Heart right ventricle (tissue), 16 donors: Measurements from ENCODE around the gene TOR2A. TPM values are rescaled to one million over a fixed set of nuclear protein-coding genes. Genes with fewer than 3 reads are reported as not detected.

ENCODE experiments used
- ATAC-seq, 8 donors: fragments of 200-7000 bp; cut with Tn5 transposase; one replicate each; pipeline ENCODE4 v1.9.1; 2020; ENCODE audit warnings: mild to moderate bottlenecking in 8 of 8, moderate library complexity in 8 of 8, moderate number of reproducible peaks in 1 of 8
- DNase-seq, 2 donors: peaks; one replicate each; pipeline ENCODE4 v3.0.0-alpha.2; 2020
- H3K27ac ChIP-seq, 10 donors: fragments of 200-600 bp; sonication (generic) in 2 of 10; one replicate each; pipeline versions ENCODE4 v1.5.0 to v1.8.0; 2020 to 2022; ENCODE audit warnings: mild to moderate bottlenecking in 3 of 10
- H3K27me3 ChIP-seq, 7 donors: fragments of 200-600 bp; one replicate each; pipeline ENCODE4 v1.8.0; 2021 to 2022; ENCODE audit warnings: mild to moderate bottlenecking in 2 of 7
- H3K36me3 ChIP-seq, 9 donors: fragments of 200-600 bp; sonication (generic) in 1 of 9; one replicate each; pipeline versions ENCODE4 v1.5.0 to v1.8.0; 2020 to 2022; ENCODE audit warnings: mild to moderate bottlenecking in 2 of 9
- H3K4me1 ChIP-seq, 9 donors: fragments of 200-600 bp; sonication (generic) in 1 of 9; one replicate each; pipeline versions ENCODE4 v1.5.0 to v1.8.0; 2020 to 2022; ENCODE audit warnings: mild to moderate bottlenecking in 4 of 9
- H3K4me3 ChIP-seq, 10 donors: fragments of 200-600 bp; sonication (generic) in 2 of 10; one replicate each; pipeline versions ENCODE4 v1.5.0 to v1.8.0; 2020 to 2022; ENCODE audit warnings: mild to moderate bottlenecking in 7 of 10, moderate library complexity in 2 of 10
- H3K9me3 ChIP-seq, 11 donors: fragments of 200-600 bp in 10 of 11; sonication (generic) in 2 of 11; one replicate each; pipeline versions ENCODE4 v1.5.0 to v1.8.0; 2013 to 2022; ENCODE audit warnings: mild to moderate bottlenecking in 2 of 11, control low read depth in 1 of 11, moderate library complexity in 1 of 11
- CTCF ChIP-seq, 9 donors: fragments of 200-600 bp; sonication (generic) in 2 of 9; IDR thresholded peaks; one replicate each; pipeline versions ENCODE4 v1.5.0 to v1.8.0; 2021 to 2022; ENCODE audit warnings: antibody characterized with exemption in 9 of 9, mild to moderate bottlenecking in 5 of 9, moderate library complexity in 1 of 9
- WGBS, 2 donors: extraction: QIAGEN DNeasy Blood & Tissue Kit; methylation state at CpG; one replicate each; pipeline ENCODE4 v1.1.7; 2013; ENCODE audit warnings: inconsistent platforms in 1 of 2; 5-methylcytosine and 5-hydroxymethylcytosine counted together
- intact Hi-C, 10 donors: fragments of 100-400 bp; cut with DNase I; formaldehyde crosslinking; loops; one replicate each; pipeline versions ENCODE4 v1.11.1 to v1.14.2; 2022
- polyA plus RNA-seq, 2 donors: library from polyadenylated mRNA; stranded (reverse); fragments of 200-250 nt; gene quantifications; one replicate each; pipeline ENCODE4 v1.2.3, GENCODE V29; 2013
- total RNA-seq, 10 donors: library from RNA; stranded (reverse); fragmentation: NEBNext Ultra II Directional in 3 of 10; extraction: Animal tissue kit (Norgen Biotek cat#: 25700) in 3 of 10; gene quantifications; one replicate each; pipeline versions ENCODE4 v1.2.1 to v1.2.4, GENCODE V29; 2021 to 2023
- donor health status: Arrhythmogenic right ventricular cardiomyopathy.
- donor health status: ischemic (EF 13 %, LVEDD 7.1; RV severe dilation, severe dysfunction).
- donor health status: healthy with polysubstance abuse.
- donor health status: DM: no; HTN: yes; CAD: no.
- donor health status: DM: no; HTN: no; CAD: no.
- donor health status: ischemic (EF 25% LVEDD 6.9; RV normal size, moderate dysfunction).
- donor health status: ischemic (EF 25% LVEDD 5.7; RV mildly dilated, moderate dysfunction).
- donor health status: healthy.
- donor health status: DM: yes; HTN: yes; CAD: no.
- donor health status: Ischemic cardiomyopathy.
- donor health status: ischemic (EF 35%, LVEDD 5.7; RV mildly dilated, moderate dysfunction).
- donor health status: nonischemic (EF 11% LVEDD 7.7; RV severe dilation, severe dysfunction).
- donor health status: DM: yes; HTN: yes; CAD: no.
- donor health status: PGD.
- donor health status: ischemic (EF 29% LVEDD 5.4; RV normal size, mild dysfunction).
- donor health status: nonischemic (EF 23%, LVEDD 6.1; RV moderate dilation, normal function).

TOR2A gene
- total and polyA plus RNA-seq, 12 donors = 1.5 to 7.6 (median 2.8) TPM

- H3K4me3 ChIP-seq = peak overlapping the region; percentile 42 to 75 (median 64)
- 34 to 43% methylated on average over 3 of the region's 3 CpGs for WGBS, 2 donors
- peaks cover 0 to 35% (median 0%) of the 10 kb centered on the region in 9 donors for H3K36me3 ChIP-seq
- intact Hi-C loops = no loop called here
- H3K27ac ChIP-seq = peak overlapping the region; percentile 71 to 97 (median 88)
- H3K27me3 ChIP-seq = no peaks in the 10 kb centered on the region
- no peak for TF ChIP-seq CTCF (IDR thresholded peaks at IDR 0.05)
- ATAC-seq (no peak), DNase-seq (no peak)
- H3K9me3 ChIP-seq = no peaks in the 10 kb centered on the region
- H3K4me1 ChIP-seq = peaks cover 4 to 69% (median 39%) of the 10 kb centered on the region in 9 donors
Measured at GRCh38 chr9:127770583-127770904, 35.5 kb upstream of the TOR2A start.

GRCh38 chr9:127769929-127770582 lies 35.0 kb upstream of the TOR2A start:
- peaks cover 0 to 40% (median 0%) of the 10 kb centered on the region in 9 donors for H3K36me3 ChIP-seq
- DNase-seq (no peak), ATAC-seq (peak in 5 of 8 donors; percentile 6 to 49 (median 12))
- intact Hi-C loops = no loop called here
- H3K27me3 ChIP-seq = no peaks in the 10 kb centered on the region
- H3K9me3 ChIP-seq = no peaks in the 10 kb centered on the region
- H3K27ac ChIP-seq = peak overlapping the region; percentile 71 to 97 (median 88)
- 46 to 60% methylated on average over 4 of the region's 4 CpGs for WGBS, 2 donors
- peak overlapping the region; percentile 42 to 75 (median 64) for H3K4me3 ChIP-seq
- peaks cover 4 to 73% (median 44%) of the 10 kb centered on the region in 9 donors for H3K4me1 ChIP-seq
- TF ChIP-seq CTCF (IDR thresholded peaks at IDR 0.05) = peak in 4 of 9 donors; percentile 19 to 37 (median 26)

- Histone ChIP-seq H3K4me3 (peak overlapping the region in 9 of 10 donors; percentile 52 to 75 (median 65)), H3K4me1 (peaks cover 8 to 82% (median 54%) of the 10 kb centered on the region in 9 donors), H3K36me3 (peaks cover 0 to 40% (median 0%) of the 10 kb centered on the region in 9 donors), H3K9me3 (no peaks in the 10 kb centered on the region), H3K27ac (peak overlapping the region; percentile 71 to 97 (median 88)), H3K27me3 (no peaks in the 10 kb centered on the region)
- no peak for TF ChIP-seq CTCF (IDR thresholded peaks at IDR 0.05)
- intact Hi-C loops = no loop called here
- DNase-seq = no peak
- no peak for ATAC-seq
- WGBS, 2 donors = 67 to 79% methylated on average over 5 of the region's 5 CpGs
Measured at GRCh38 chr9:127769101-127769500, 34.0 kb upstream of the TOR2A start.

GRCh38 chr9:127768698-127769097 lies 33.6 kb upstream of the TOR2A start:
- peaks cover 8 to 83% (median 58%) of the 10 kb centered on the region in 9 donors for H3K4me1 ChIP-seq
- intact Hi-C loops = no loop called here
- 54 to 68% methylated on average over 8 of the region's 8 CpGs for WGBS, 2 donors

More at GRCh38 chr9:127768698-127769097, 33.6 kb upstream of the TOR2A start:
- Histone ChIP-seq H3K27ac (peak overlapping the region; percentile 71 to 97 (median 88)), H3K27me3 (no peaks in the 10 kb centered on the region), H3K36me3 (peaks cover 0 to 36% (median 0%) of the 10 kb centered on the region in 9 donors), H3K4me3 (peak overlapping the region in 9 of 10 donors; percentile 52 to 75 (median 65)), H3K9me3 (no peaks in the 10 kb centered on the region)
- ATAC-seq (no peak), DNase-seq (no peak)
- no peak for TF ChIP-seq CTCF (IDR thresholded peaks at IDR 0.05)
